Measurements from ENCODE around the gene PSMC3IP. TPM values are rescaled to one million over a fixed set of nuclear protein-coding genes. Genes with fewer than 3 reads are reported as not detected.
"Not testable (repeated sequence)": the region's sequence is repeated elsewhere in the genome, so short reads cannot be mapped to it uniquely, and the experiment has no call there.

Gene PSMC3IP
- total and polyA plus RNA-seq, 2 experiments from 2014 or later, result 18.5 to 29.5 TPM

DNA sequence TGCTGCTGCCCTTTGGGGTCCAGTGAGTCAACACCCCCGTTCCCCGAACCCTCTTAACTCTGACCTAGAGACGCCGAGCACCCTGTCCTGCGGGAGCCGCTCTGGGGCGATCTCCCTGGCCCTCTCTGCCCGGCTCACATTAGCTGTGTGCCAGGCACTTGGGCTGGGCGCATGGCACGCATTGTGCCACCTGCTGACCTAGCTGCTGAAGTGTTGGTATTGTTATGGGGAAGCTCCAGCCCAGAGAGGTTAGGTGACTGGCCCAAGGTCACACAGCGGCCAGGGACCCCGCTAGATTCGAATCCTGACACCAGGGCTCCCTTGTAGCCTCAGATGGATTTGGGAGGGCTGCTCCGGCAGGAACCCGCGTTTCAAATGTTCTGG lies 23.7 kb downstream of the PSMC3IP start:
- DNase-seq (ENCODE audit: low spot score), result no peak
- no peak for TF ChIP-seq ZNF331 (CRISPR knock-in tag; IDR thresholded peaks at IDR 0.05; ENCODE audit: low read depth)
- TF ChIP-seq, protein P1, sequence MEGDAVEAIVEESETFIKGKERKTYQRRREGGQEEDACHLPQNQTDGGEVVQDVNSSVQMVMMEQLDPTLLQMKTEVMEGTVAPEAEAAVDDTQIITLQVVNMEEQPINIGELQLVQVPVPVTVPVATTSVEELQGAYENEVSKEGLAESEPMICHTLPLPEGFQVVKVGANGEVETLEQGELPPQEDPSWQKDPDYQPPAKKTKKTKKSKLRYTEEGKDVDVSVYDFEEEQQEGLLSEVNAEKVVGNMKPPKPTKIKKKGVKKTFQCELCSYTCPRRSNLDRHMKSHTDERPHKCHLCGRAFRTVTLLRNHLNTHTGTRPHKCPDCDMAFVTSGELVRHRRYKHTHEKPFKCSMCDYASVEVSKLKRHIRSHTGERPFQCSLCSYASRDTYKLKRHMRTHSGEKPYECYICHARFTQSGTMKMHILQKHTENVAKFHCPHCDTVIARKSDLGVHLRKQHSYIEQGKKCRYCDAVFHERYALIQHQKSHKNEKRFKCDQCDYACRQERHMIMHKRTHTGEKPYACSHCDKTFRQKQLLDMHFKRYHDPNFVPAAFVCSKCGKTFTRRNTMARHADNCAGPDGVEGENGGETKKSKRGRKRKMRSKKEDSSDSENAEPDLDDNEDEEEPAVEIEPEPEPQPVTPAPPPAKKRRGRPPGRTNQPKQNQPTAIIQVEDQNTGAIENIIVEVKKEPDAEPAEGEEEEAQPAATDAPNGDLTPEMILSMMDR (conservative IDR thresholded peaks at IDR 0.05; ENCODE audit: low read depth in 2 of 2), result 0 out of 4 replicates have a peak, but pooled peaks of 1 of the 2 experiments have one; percentile 7
- Mint-ChIP-seq H3K4me3 (peak overlapping the region; percentile 87), H3K27ac (no peak overlapping the region), H3K36me3 (ENCODE audit: low read depth) (no peaks in the 10 kb centered on the region; the same call in 2 of the 3 replicates), H3K4me1 (peaks cover 19% of the 10 kb centered on the region), H3K9me3 (no peaks in the 10 kb centered on the region), H3K27me3 (ENCODE audit: insufficient read depth, low read depth, poor library complexity) (peaks cover 20% of the 10 kb centered on the region)
- Histone ChIP-seq H3K79me2 (replicated peaks; ENCODE audit: insufficient read depth) (0 out of 2 replicates have a peak, but pooled peaks cover 2% of the 10 kb centered on the region), H3K27ac (ENCODE audit: low read depth) (peak overlapping the region; percentile 32; the same call in 1 of the 2 replicates), H3K4me3 (peak overlapping the region; percentile 93), H3F3A (replicated peaks; ENCODE audit: low read depth) (peaks cover 5% of the 10 kb centered on the region), H2AFZ (0 out of 2 replicates have a peak overlapping the region, but pooled peaks have one; percentile 52), H3K9me2 (ENCODE audit: insufficient read depth) (no peaks in the 10 kb centered on the region), H3K4me2 (peak overlapping the region; percentile 92), H3K4me1 (ENCODE audit: insufficient read depth) (peaks cover 10% of the 10 kb centered on the region), H4K20me1 (replicated peaks; ENCODE audit: insufficient read depth) (peaks cover 6% of the 10 kb centered on the region; the same call in 1 of the 2 replicates), H3K36me3 (ENCODE audit: insufficient read depth) (no peaks in the 10 kb centered on the region), H3K27me3 (ENCODE audit: insufficient read depth) (0 out of 2 replicates have a peak, but pooled peaks cover 6% of the 10 kb centered on the region)
- ATAC-seq, result no peak

DNA sequence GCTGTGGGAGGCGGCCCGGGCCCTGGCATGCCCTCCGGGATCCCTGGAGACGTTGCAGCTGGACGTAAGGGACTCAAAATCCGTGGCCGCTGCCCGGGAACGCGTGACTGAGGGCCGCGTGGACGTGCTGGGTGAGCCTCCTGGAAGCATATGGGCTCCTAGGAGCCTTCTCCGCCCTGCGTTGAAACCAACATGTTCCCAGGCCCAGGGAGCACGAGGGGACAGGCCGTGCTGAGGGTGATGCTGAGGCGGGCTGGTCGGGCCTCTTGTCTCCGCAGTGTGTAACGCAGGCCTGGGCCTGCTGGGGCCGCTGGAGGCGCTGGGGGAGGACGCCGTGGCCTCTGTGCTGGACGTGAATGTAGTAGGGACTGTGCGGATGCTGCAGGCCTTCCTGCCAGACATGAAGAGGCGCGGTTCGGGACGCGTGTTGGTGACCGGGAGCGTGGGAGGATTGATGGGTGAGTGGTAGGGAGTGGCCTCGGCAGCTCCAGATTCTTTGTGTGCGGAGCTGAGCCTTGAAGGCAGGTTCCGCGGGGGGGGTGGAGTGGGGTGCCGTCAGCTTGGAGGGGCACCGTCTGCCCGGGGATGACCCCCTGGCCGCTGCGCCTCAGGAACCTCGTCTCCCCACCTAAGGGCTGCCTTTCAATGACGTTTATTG lies 24.2 kb downstream of the PSMC3IP start:
- peaks cover 12% of the 10 kb centered on the region for H3K4me1 ChIP-seq (ENCODE audit: insufficient read depth)
- no peak for TF ChIP-seq ZNF331 (CRISPR knock-in tag; IDR thresholded peaks at IDR 0.05; ENCODE audit: low read depth)
- TF ChIP-seq, protein P1 (conservative IDR thresholded peaks at IDR 0.05; ENCODE audit: low read depth in 2 of 2), result peak in 1 of 2 experiments; percentile 26; a peak in 2 of 4 replicates
- H3K27ac Mint-ChIP-seq, result no peak overlapping the region
- H3K4me3 ChIP-seq, result peak overlapping the region; percentile 93
- no peaks in the 10 kb centered on the region for H3K36me3 ChIP-seq (ENCODE audit: insufficient read depth)
- ATAC-seq, result peak; percentile 13
- no peak overlapping the region for H2AFZ ChIP-seq
- H3K9me2 ChIP-seq (ENCODE audit: insufficient read depth), result no peaks in the 10 kb centered on the region
- no peak overlapping the region for H3K27ac ChIP-seq (ENCODE audit: low read depth)
- peak overlapping the region; percentile 92 for H3K4me2 ChIP-seq
- H3K79me2 ChIP-seq (replicated peaks; ENCODE audit: insufficient read depth), result 0 out of 2 replicates have a peak, but pooled peaks cover 2% of the 10 kb centered on the region
- peak; percentile 66 for DNase-seq (ENCODE audit: low spot score)
- H3K27me3 Mint-ChIP-seq (ENCODE audit: insufficient read depth, low read depth, poor library complexity), result peaks cover 20% of the 10 kb centered on the region
- H3F3A ChIP-seq (replicated peaks; ENCODE audit: low read depth), result peaks cover 10% of the 10 kb centered on the region
- H3K4me1 Mint-ChIP-seq, result peaks cover 21% of the 10 kb centered on the region
- no peaks in the 10 kb centered on the region; the same call in 2 of the 3 replicates for H3K36me3 Mint-ChIP-seq (ENCODE audit: low read depth)
- H4K20me1 ChIP-seq (replicated peaks; ENCODE audit: insufficient read depth), result peaks cover 6% of the 10 kb centered on the region; the same call in 1 of the 2 replicates
- H3K27me3 ChIP-seq (ENCODE audit: insufficient read depth), result 0 out of 2 replicates have a peak, but pooled peaks cover 7% of the 10 kb centered on the region
- no peaks in the 10 kb centered on the region for H3K9me3 Mint-ChIP-seq
- H3K4me3 Mint-ChIP-seq, result peak overlapping the region; percentile 87

DNA sequence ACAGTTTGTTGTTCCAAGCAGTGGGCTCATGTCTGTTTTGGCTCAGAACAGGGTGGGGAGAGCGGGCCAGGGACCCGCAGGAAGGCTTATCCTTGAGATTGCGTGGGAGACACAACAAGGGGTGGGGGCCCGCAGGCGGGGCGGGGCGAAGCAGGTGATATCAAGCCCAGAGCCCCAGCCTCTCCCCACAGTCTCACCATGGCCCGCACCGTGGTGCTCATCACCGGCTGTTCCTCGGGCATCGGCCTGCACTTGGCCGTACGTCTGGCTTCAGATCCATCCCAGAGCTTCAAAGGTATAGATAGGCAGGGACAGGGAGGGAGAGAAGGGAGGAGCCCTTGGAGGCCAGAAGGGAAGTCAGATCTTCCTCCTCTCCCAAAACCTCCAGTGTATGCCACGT lies 24.8 kb downstream of the PSMC3IP start, which contains the start of gene HSD17B1:
HSD17B1 (plus strand) TSS at position 188 of the 400 bp plus-strand sequence; CDS start at position 199, 11 bp downstream.
- not testable (repeated sequence) for H3K27ac Mint-ChIP-seq

More for the DNA sequence above, 24.8 kb downstream of the PSMC3IP start, which contains the start of gene HSD17B1:
- not testable (repeated sequence) for H3K27ac ChIP-seq (ENCODE audit: low read depth); DNase-seq (ENCODE audit: low spot score); H3K9me2 ChIP-seq (ENCODE audit: insufficient read depth); H3K36me3 ChIP-seq (ENCODE audit: insufficient read depth); H3K27me3 ChIP-seq (ENCODE audit: insufficient read depth); H3F3A ChIP-seq (replicated peaks; ENCODE audit: low read depth); H3K79me2 ChIP-seq (replicated peaks; ENCODE audit: insufficient read depth); H3K9me3 Mint-ChIP-seq; H3K36me3 Mint-ChIP-seq (ENCODE audit: low read depth); ATAC-seq; H2AFZ ChIP-seq; H4K20me1 ChIP-seq (replicated peaks; ENCODE audit: insufficient read depth)
- peak within 1 kb of the TSS; percentile 93 for H3K4me3 ChIP-seq
- H3K4me2 ChIP-seq, result peak within 1 kb of the TSS; percentile 92
- peaks cover 20% of the 10 kb centered on the region for H3K27me3 Mint-ChIP-seq (ENCODE audit: insufficient read depth, low read depth, poor library complexity)
- peaks cover 21% of the 10 kb centered on the region for H3K4me1 Mint-ChIP-seq
- peaks cover 12% of the 10 kb centered on the region for H3K4me1 ChIP-seq (ENCODE audit: insufficient read depth)
- H3K4me3 Mint-ChIP-seq, result peak within 1 kb of the TSS; percentile 87
